ENCODE data around the gene IL1A.

DNA sequence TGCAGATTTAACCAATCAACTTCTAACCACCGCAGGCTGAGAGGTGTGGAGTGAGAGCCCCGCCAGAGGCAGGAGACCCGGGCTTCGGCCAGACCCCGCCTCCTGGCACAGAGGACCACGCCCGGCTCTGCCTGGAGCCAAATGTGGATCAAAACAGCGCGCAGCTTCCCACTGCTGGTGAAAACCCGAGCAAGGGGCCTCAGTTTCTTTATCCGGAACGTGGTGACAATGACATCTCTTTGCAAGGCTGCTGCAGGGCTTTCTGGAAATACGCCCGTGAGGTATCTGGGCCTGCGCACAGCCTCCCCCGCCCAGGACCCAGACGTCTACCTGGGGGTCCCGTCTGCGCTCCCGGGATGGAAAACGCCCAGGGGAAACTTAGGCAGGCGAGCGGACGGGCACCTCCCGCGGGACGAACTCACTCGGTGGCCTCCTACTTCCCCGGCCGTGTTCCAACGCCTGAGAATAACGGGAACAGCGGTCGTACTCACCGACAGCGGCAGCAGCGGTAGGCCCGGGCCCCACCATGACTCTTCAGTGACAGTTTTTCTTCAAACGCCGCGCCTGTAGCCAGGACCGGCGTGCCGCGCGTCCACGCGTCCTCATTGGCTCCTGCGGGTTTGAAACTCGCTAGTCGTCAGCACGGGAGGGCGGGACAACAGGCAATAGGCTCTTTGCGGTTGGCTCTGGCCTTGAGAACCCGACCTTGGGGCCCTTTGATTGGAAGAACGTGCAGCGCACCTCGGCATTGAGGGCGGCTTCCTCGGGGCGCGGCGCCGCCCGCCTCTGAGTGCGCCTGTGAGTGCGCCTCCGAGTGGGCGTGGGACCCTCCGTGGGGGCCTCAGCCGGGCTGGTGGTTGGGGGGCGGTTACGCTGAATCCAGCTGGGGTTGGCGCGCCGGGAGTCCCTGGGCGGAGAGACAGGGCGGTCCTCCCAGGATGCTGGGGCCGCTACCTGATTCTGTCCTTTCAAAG lies 19.9 kb downstream of the IL1A start, which contains the start of gene CKAP2L:
- TF ChIP-seq, protein P1, sequence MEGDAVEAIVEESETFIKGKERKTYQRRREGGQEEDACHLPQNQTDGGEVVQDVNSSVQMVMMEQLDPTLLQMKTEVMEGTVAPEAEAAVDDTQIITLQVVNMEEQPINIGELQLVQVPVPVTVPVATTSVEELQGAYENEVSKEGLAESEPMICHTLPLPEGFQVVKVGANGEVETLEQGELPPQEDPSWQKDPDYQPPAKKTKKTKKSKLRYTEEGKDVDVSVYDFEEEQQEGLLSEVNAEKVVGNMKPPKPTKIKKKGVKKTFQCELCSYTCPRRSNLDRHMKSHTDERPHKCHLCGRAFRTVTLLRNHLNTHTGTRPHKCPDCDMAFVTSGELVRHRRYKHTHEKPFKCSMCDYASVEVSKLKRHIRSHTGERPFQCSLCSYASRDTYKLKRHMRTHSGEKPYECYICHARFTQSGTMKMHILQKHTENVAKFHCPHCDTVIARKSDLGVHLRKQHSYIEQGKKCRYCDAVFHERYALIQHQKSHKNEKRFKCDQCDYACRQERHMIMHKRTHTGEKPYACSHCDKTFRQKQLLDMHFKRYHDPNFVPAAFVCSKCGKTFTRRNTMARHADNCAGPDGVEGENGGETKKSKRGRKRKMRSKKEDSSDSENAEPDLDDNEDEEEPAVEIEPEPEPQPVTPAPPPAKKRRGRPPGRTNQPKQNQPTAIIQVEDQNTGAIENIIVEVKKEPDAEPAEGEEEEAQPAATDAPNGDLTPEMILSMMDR (conservative IDR thresholded peaks at IDR 0.05 in 1 of 2, IDR thresholded peaks at IDR 0.05 in 1 of 2; ENCODE audit: extremely low read depth in 1 of 2, insufficient read depth in 1 of 2, low read depth in 1 of 2, low read length in 2 of 2): no peak
- no peak for TF ChIP-seq EZH2 (IDR thresholded peaks at IDR 0.05; ENCODE audit: borderline replicate concordance, low read length)
